Neural cell (in vitro differentiated cells): Measurements from ENCODE around the gene PEX6. TPM values are rescaled to one million over a fixed set of nuclear protein-coding genes. Genes with fewer than 3 reads are reported as not detected.

Source experiments
- H2AFZ ChIP-seq: fragments of 200-600, 300-800 bp; sonication (generic), shearing (Covaris generic); 2 replicates; pipeline ENCODE4 v1.6.0; 2014; ENCODE audit warnings: low read depth, mild to moderate bottlenecking, antibody characterized with exemption, low read length, moderate library complexity
- H3F3A ChIP-seq: fragments of 200-600 bp; shearing (Covaris generic); 2 replicates; pipeline ENCODE4 v1.6.1; 2016; ENCODE audit warnings: mild to moderate bottlenecking, moderate library complexity, mixed read lengths, antibody characterized with exemption, low read length; ENCODE audit not compliant: insufficient read depth, poor library complexity, severe bottlenecking
- H3K27ac ChIP-seq: fragments of 200-600, 300-800 bp; sonication (generic), shearing (Covaris generic); 2 replicates; pipeline ENCODE4 v1.5.1; 2014; ENCODE audit warnings: mild to moderate bottlenecking, low read length, moderate library complexity
- H3K27me3 ChIP-seq: fragments of 300-800, 200-600 bp; sonication (generic), shearing (Covaris generic); 2 replicates; pipeline ENCODE4 v1.6.0; 2014; ENCODE audit warnings: mild to moderate bottlenecking, low read depth, low read length, moderate library complexity; ENCODE audit not compliant: insufficient read depth
- H3K36me3 ChIP-seq: fragments of 300-800, 200-600 bp; sonication (generic), shearing (Covaris generic); 2 replicates; pipeline ENCODE4 v1.5.1; 2014; ENCODE audit warnings: mild to moderate bottlenecking, antibody characterized with exemption, low read length, moderate library complexity; ENCODE audit not compliant: insufficient read depth
- H3K4me2 ChIP-seq: fragments of 300-800, 200-600 bp; sonication (generic), shearing (Covaris generic); 2 replicates; pipeline ENCODE4 v1.6.0; 2014; ENCODE audit warnings: mild to moderate bottlenecking, low read length
- H3K4me3 ChIP-seq: fragments of 300-800, 200-600 bp; sonication (generic), shearing (Covaris generic); 2 replicates; pipeline ENCODE4 v1.5.1; 2014; ENCODE audit warnings: mild to moderate bottlenecking, low read length, moderate library complexity
- H3K79me2 ChIP-seq: fragments of 200-600 bp; shearing (Covaris generic); replicated peaks from 2 replicates; pipeline ENCODE4 v1.6.0; 2014; ENCODE audit warnings: mild to moderate bottlenecking, low read length, moderate library complexity; ENCODE audit not compliant: insufficient read depth
- H3K9ac ChIP-seq: fragments of 300-800, 200-600 bp; sonication (generic), shearing (Covaris generic); 2 replicates; pipeline ENCODE4 v1.6.1; 2016; ENCODE audit warnings: mild to moderate bottlenecking, low read length, mixed read lengths
- H3K9me2 ChIP-seq: fragments of 200-600 bp; shearing (Covaris generic); 2 replicates; pipeline ENCODE4 v1.6.1; 2016; ENCODE audit warnings: mild to moderate bottlenecking, low read length, mixed read lengths; ENCODE audit not compliant: insufficient read depth
- H3K9me3 ChIP-seq: fragments of 200-600, 300-800 bp; sonication (generic), shearing (Covaris generic); 2 replicates; pipeline ENCODE4 v1.6.1; 2016; ENCODE audit warnings: mild to moderate bottlenecking, mixed run types, low read length, moderate library complexity, mixed read lengths
- H4K20me1 ChIP-seq: fragments of 200-600 bp; shearing (Covaris generic); 2 replicates; pipeline ENCODE4 v1.6.1; 2016; ENCODE audit warnings: mild to moderate bottlenecking, mixed run types; ENCODE audit not compliant: insufficient read depth
- CTCF ChIP-seq: fragments of 450-650 bp; IDR thresholded peaks from 2 replicates; pipeline ENCODE4 v1.5.1; 2014; ENCODE audit warnings: antibody characterized with exemption, mild to moderate bottlenecking, moderate library complexity; ENCODE audit not compliant: poor library complexity, severe bottlenecking
- EP300 ChIP-seq: fragments of 450-650 bp; conservative IDR thresholded peaks from 2 replicates; pipeline ENCODE4 v1.6.1; 2014; ENCODE audit warnings: antibody characterized with exemption, mild to moderate bottlenecking, moderate library complexity; ENCODE audit not compliant: poor library complexity, severe bottlenecking
- EZH2 ChIP-seq: fragments of 200-600, 300-800 bp; shearing (Covaris generic), sonication (generic); IDR thresholded peaks from 2 replicates; pipeline ENCODE4 v1.6.1; 2014; ENCODE audit warnings: antibody characterized with exemption, low read length, borderline replicate concordance, mild to moderate bottlenecking; ENCODE audit not compliant: insufficient read depth, poor library complexity, severe bottlenecking
- MXI1 ChIP-seq: fragments of 450-650 bp; conservative IDR thresholded peaks from 2 replicates; pipeline ENCODE4 v1.6.1; 2014; ENCODE audit warnings: antibody characterized with exemption, mild to moderate bottlenecking; ENCODE audit not compliant: poor library complexity, severe bottlenecking
- POLR2AphosphoS5 ChIP-seq: IDR thresholded peaks from 2 replicates; pipeline ENCODE4 v1.6.1; 2012
- RAD21 ChIP-seq: fragments of 450-650 bp; conservative IDR thresholded peaks from 2 replicates; pipeline ENCODE4 v1.6.1; 2014; ENCODE audit warnings: antibody characterized with exemption, mild to moderate bottlenecking, moderate library complexity
- REST ChIP-seq: IDR thresholded peaks from 2 replicates; pipeline ENCODE4 v1.6.1; 2012; ENCODE audit warnings: borderline replicate concordance
- SMC3 ChIP-seq: fragments of 450-650 bp; conservative IDR thresholded peaks from 2 replicates; pipeline ENCODE4 v1.6.1; 2014; ENCODE audit warnings: antibody characterized with exemption, mild to moderate bottlenecking, moderate library complexity; ENCODE audit not compliant: poor library complexity
- TAF1 ChIP-seq: IDR thresholded peaks from 2 replicates; pipeline ENCODE4 v1.6.1; 2012; ENCODE audit warnings: low read depth
- polyA plus RNA-seq: library from polyadenylated mRNA; depleted of rRNA; stranded (reverse); fragments of >200 nt; gene quantifications from 2 replicates; pipeline ENCODE4 v1.2.3, GENCODE V29; 2014

The PEX6 gene
- polyA plus RNA-seq, 1 donor from 2014 or later: 20.4 TPM

GRCh38 chr6:42916288-42916687 lies 62.7 kb downstream of the PEX6 start:
- H3K9me3 ChIP-seq: no peaks in the 10 kb centered on the region

DNA sequence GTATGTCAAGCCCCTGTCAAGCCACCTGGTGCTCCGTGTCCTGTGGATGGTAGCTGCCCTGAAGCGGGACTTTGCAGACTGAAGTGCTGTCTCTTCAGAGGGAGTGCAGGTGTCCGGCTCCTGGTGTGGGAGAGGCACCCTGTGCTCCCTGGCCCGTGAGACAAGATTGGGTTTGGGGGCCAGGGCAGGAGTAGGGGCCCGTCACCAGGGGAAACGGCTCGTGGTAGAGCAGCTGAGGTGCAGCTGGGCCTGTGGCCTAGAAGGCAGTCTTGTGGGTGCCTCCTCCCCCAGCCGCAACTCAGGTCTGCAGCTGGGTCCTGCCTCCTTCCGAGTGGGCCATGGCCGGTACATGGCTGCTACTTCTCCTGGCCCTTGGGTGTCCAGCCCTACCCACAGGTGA lies 63.2 kb downstream of the PEX6 start, which contains the start of gene PTCRA:
TSS of gene PTCRA (plus strand) at position 322 of the 400 bp plus-strand sequence. CDS start at position 339, 17 bp downstream.
- Histone ChIP-seq H3K4me2 (no peak within 1 kb of the TSS), H3F3A (no peaks in the 10 kb centered on the region), H2AFZ (no peak within 1 kb of the TSS), H3K79me2 (no peaks in the 10 kb centered on the region), H3K36me3 (no peaks in the 10 kb centered on the region), H3K9ac (no peak within 1 kb of the TSS), H3K4me3 (no peak within 1 kb of the TSS), H3K9me3 (no peaks in the 10 kb centered on the region), H4K20me1 (no peaks in the 10 kb centered on the region), H3K27me3 (no peaks in the 10 kb centered on the region), H3K9me2 (no peaks in the 10 kb centered on the region), H3K27ac (no peak within 1 kb of the TSS)
- TF ChIP-seq EP300: no peak
- TF ChIP-seq TAF1: no peak
- no peak for TF ChIP-seq MXI1
- TF ChIP-seq SMC3: no peak
- TF ChIP-seq REST: no peak
- TF ChIP-seq RAD21: no peak
- no peak for TF ChIP-seq POLR2AphosphoS5
- TF ChIP-seq EZH2: no peak

More at GRCh38 chr6:42916288-42916687, 62.7 kb downstream of the PEX6 start:
- H3K4me3 ChIP-seq: no peak overlapping the region
- H3K9ac ChIP-seq: no peak overlapping the region
- H3F3A ChIP-seq: no peaks in the 10 kb centered on the region
- no peaks in the 10 kb centered on the region for H3K27me3 ChIP-seq
- no peaks in the 10 kb centered on the region for H3K79me2 ChIP-seq
- H3K9me2 ChIP-seq: no peaks in the 10 kb centered on the region
- TF ChIP-seq MXI1: no peak
- no peak for TF ChIP-seq CTCF
- no peak for TF ChIP-seq EZH2
- TF ChIP-seq REST: no peak
- TF ChIP-seq SMC3: no peak
- no peak for TF ChIP-seq EP300
- TF ChIP-seq RAD21: no peak
- TF ChIP-seq TAF1: no peak
- TF ChIP-seq POLR2AphosphoS5: no peak
- no peak overlapping the region for H3K27ac ChIP-seq
- no peak overlapping the region for H3K4me2 ChIP-seq
- H2AFZ ChIP-seq: no peak overlapping the region
- H3K36me3 ChIP-seq: no peaks in the 10 kb centered on the region
- no peaks in the 10 kb centered on the region for H4K20me1 ChIP-seq
